ENCODE measurements around the gene KRTAP5-11.

- TF ChIP-seq CTCF (IDR thresholded peaks at IDR 0.05) (no peak), POLR2A (IDR thresholded peaks at IDR 0.05) (no peak)
Observed at GRCh38 chr11:71568704-71569349, 13.8 kb downstream of the KRTAP5-11 start.
